Nephron (organoid): ENCODE measurements around the gene GJC1.

ENCODE experiments used
- H3K27ac Mint-ChIP-seq, 3 experiments: 2 replicates each; pipeline ENCODE4 v1.8.0; 2020; ENCODE audit warnings: mixed read lengths in 3 of 3, mild to moderate bottlenecking in 2 of 3, moderate library complexity in 1 of 3
- H3K27me3 Mint-ChIP-seq: 2 replicates; pipeline ENCODE4 v1.8.0; 2021; ENCODE audit warnings: low read depth, mild to moderate bottlenecking, moderate library complexity, mixed read lengths
- H3K36me3 Mint-ChIP-seq: 2 replicates; pipeline ENCODE4 v1.8.0; 2020; ENCODE audit warnings: low read depth, mixed read lengths
- H3K4me1 Mint-ChIP-seq: 2 replicates; pipeline ENCODE4 v1.8.0; 2020; ENCODE audit warnings: mixed read lengths
- H3K4me3 Mint-ChIP-seq, 3 experiments: 2 replicates each; pipeline ENCODE4 v1.8.0; 2020; ENCODE audit warnings: mild to moderate bottlenecking in 3 of 3, mixed read lengths in 3 of 3, moderate library complexity in 2 of 3
- H3K9me3 Mint-ChIP-seq: 2 replicates; pipeline ENCODE4 v1.8.0; 2020; ENCODE audit warnings: mixed read lengths
- CTCF ChIP-seq, 3 experiments: fragments of 200-600 bp; sonication (generic); IDR thresholded peaks; one replicate each; pipeline ENCODE4 v1.5.0; 2021; ENCODE audit warnings: antibody characterized with exemption in 3 of 3; ENCODE audit not compliant: unreplicated experiment in 3 of 3

Gene GJC1

GRCh38 chr17:44766409-44767038, 63.6 kb downstream of the GJC1 start:
- H3K4me3 Mint-ChIP-seq: no peak overlapping the region

GRCh38 chr17:44765965-44766364, 64.1 kb downstream of the GJC1 start:
- Mint-ChIP-seq H3K27me3 (peaks cover 19% of the 10 kb centered on the region), H3K27ac (no peak overlapping the region), H3K36me3 (no peaks in the 10 kb centered on the region), H3K4me1 (peaks cover 5% of the 10 kb centered on the region), H3K4me3 (no peak overlapping the region), H3K9me3 (no peaks in the 10 kb centered on the region)
- TF ChIP-seq CTCF (IDR thresholded peaks at IDR 0.05; ENCODE audit: unreplicated experiment in 3 of 3): no peak

More at GRCh38 chr17:44766409-44767038, 63.6 kb downstream of the GJC1 start:
- Mint-ChIP-seq H3K27me3 (peaks cover 14% of the 10 kb centered on the region), H3K4me1 (peaks cover 5% of the 10 kb centered on the region), H3K36me3 (no peaks in the 10 kb centered on the region), H3K27ac (no peak overlapping the region), H3K9me3 (no peaks in the 10 kb centered on the region)
- TF ChIP-seq CTCF (IDR thresholded peaks at IDR 0.05; ENCODE audit: unreplicated experiment in 3 of 3): no peak

GRCh38 chr17:44763170-44763569, 66.9 kb downstream of the GJC1 start:
- H3K4me1 Mint-ChIP-seq: no peaks in the 10 kb centered on the region
- no peaks in the 10 kb centered on the region for H3K36me3 Mint-ChIP-seq
- H3K27me3 Mint-ChIP-seq: peaks cover 26% of the 10 kb centered on the region
- no peak overlapping the region for H3K27ac Mint-ChIP-seq
- no peak overlapping the region for H3K4me3 Mint-ChIP-seq
- no peaks in the 10 kb centered on the region for H3K9me3 Mint-ChIP-seq
- no peak for TF ChIP-seq CTCF (IDR thresholded peaks at IDR 0.05; ENCODE audit: unreplicated experiment in 3 of 3)

- H3K27ac Mint-ChIP-seq: no peak overlapping the region
- no peak for TF ChIP-seq CTCF (IDR thresholded peaks at IDR 0.05; ENCODE audit: unreplicated experiment in 3 of 3)
- peaks cover 35% of the 10 kb centered on the region for H3K27me3 Mint-ChIP-seq
- H3K36me3 Mint-ChIP-seq: no peaks in the 10 kb centered on the region
- peak overlapping the region in 1 of 3 experiments; percentile 6 for H3K4me3 Mint-ChIP-seq
- no peaks in the 10 kb centered on the region for H3K9me3 Mint-ChIP-seq
- H3K4me1 Mint-ChIP-seq: no peaks in the 10 kb centered on the region
Measured at GRCh38 chr17:44761932-44762810, 67.9 kb downstream of the GJC1 start.

GRCh38 chr17:44760474-44761308, 69.4 kb downstream of the GJC1 start:
- H3K4me1 Mint-ChIP-seq: no peaks in the 10 kb centered on the region
- peak overlapping the region; percentile 50 to 77 (median 72) for H3K4me3 Mint-ChIP-seq
- peaks cover 34% of the 10 kb centered on the region for H3K27me3 Mint-ChIP-seq
- TF ChIP-seq CTCF (IDR thresholded peaks at IDR 0.05; ENCODE audit: unreplicated experiment in 3 of 3): no peak
- no peaks in the 10 kb centered on the region for H3K36me3 Mint-ChIP-seq
- no peaks in the 10 kb centered on the region for H3K9me3 Mint-ChIP-seq
- H3K27ac Mint-ChIP-seq: peak overlapping the region in 1 of 3 experiments; percentile 8
